Activated CD8-positive, alpha-beta memory T cell treated with anti-CD3 and anti-CD28 coated beads, Interleukin-2, amount 50 U/mL, for 48 hours (primary cell): ENCODE data around the gene VANGL1.

Experiments used
- DNase-seq: peaks from one replicate; pipeline ENCODE4 v3.0.0-alpha.2; 2020

VANGL1 gene

DNA sequence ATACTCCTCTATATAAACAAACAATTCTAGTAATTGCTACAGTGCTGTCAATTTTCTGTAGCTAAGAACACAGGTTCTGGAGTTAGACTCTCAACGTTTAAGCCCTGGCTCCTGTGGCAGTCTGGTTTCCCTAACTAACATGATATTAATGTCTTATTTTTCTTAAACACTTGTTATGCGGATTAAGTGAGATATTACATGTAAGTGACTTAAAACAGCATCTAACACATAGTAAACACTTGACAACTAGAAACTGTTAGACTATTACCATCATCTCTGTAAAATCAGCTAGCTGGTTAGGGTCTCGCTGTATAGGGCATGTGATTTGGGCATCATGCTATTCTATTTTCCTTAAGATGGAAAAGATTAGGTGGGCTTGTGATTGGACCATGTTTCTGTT is 2.3 kb downstream of the VANGL1 start:
- DNase-seq: no peak

DNA sequence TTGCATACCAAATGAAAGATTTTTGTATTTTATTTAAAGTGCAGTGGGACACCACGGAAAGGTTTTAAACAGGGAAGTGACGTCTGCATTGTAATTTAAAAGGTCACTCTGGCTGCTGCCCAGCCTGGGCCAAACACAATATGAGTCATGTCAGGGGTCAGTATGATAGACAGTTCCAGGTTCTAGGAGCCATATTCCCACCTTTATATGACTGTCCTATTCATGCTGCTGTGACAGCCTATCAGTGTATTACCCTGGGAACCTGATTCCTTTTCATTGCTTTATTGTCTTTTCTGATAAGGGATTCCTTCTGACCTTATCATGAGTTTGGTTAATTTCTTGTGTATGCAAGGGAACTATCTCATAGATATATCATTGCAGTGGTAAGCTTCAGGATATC is 5.3 kb downstream of the VANGL1 start:
- no peak for DNase-seq

DNA sequence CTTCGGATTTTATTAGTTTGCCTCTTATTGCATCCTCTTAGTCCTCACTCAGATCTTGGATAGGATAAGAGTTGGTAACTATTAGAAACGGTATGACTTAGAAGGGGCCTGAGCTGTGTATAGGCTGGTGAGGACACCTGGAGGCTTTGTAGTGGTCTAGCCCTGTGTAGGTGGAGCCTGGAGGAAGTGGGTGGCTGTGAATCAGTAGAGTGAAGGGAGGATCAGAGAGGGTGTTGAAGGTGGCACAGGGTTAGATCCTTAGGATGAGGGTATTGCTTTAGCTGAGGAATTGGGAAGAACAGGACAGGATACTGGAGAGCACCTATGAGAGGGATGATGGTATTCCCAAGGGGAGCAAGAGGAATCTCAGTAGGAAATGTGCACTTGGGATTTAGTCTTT is 5.7 kb downstream of the VANGL1 start:
- no peak for DNase-seq

DNA sequence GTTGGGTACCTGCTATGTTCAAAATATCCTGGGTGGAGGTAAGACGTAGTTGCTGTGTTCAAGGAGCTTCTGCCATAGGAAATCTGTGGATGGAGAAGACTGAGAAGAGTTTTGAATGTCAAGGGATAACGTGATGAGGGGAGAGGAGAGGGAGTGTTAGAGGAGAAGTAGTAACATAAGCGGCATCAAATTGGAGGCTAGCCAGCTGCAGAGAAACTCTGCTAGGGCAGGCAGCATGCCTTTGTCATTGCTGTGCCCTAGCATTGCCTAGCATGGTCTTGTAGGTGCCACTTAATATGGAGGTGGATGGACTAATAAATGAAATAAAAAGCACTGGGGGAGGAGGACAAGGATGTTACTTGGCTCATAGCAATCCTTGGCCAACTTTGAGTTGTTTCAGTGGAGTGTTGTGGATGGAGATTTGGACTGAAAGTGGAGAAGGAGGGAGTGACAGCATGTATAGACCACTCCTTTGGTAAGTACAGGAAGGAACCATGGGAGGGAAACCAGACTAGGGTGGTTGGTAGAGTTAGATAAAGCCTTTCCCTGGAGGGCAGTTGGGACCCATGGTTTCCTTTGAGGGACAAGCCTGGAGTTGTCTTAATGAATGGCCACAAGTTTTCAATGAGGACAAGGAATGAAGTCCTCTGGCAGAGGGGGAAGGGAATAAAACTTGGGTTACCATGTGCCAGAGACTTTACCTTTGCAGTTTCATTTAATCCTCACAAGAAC is 6.3 kb downstream of the VANGL1 start:
- DNase-seq: no peak

DNA sequence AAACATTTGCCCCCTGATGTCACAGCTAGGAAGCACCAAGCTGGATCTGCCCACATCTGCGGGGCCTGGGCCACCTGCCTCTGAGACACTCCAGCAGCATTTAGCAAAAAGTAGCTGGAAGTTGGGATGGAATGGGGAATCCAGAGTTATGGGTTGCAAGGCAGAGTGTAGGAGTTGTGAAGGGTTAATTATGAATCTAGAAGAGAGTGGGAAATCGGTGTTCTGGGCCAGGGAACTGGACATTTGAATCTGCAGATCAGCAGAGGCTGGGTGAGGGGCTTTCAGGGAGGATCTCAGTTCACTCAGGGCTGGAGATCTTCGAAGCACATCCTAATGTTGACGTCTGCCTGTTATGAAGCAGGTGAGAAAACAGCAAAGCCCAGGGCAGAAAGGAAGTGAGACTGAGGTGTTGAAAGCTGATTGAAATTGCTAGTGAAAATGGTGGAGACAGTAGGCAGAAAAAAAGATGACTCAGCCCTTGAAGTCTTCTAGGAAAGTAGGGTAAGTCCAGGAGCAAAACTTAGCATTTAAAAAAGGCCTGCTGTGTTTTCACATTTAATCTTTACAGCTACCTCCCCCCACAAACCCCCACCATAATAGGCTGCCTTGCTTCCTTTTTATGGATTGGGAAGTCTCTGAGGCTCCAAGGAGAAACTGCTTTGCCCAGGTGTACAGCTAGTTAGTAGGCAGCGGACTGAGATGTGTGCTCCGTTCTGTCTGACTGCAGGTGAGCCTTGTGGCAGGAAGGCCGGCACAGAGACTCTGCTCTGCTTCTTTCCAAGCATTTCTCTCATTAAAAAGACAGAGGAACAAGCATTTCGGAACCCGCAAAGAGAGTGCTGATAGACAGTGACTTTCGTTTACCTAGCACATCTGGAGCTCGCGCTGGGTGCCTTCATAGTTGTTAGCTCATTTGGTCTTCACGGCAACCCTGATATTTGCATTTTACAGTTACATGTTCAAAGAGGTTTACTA is 7.2 kb downstream of the VANGL1 start:
- DNase-seq: no peak

DNA sequence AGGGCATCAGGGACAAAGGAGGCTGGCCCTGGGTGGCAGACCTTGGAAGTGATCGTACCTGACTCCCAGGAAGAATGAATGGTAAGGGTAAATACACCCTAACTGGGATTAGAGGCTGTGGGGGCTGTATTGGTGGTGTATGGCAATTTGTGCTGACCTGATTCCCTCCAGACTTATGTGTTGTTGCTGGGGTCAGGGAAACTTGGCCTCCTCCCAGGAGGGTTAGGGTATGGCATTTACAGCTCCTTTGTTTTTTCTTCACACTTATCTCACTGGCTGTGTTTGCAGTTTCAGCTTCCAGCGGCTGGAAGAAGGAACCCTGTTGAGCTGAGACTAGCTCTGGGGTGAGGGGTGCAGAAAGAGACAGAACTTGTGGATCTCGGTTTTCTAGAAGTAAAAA is 8.2 kb downstream of the VANGL1 start:
- no peak for DNase-seq

DNA sequence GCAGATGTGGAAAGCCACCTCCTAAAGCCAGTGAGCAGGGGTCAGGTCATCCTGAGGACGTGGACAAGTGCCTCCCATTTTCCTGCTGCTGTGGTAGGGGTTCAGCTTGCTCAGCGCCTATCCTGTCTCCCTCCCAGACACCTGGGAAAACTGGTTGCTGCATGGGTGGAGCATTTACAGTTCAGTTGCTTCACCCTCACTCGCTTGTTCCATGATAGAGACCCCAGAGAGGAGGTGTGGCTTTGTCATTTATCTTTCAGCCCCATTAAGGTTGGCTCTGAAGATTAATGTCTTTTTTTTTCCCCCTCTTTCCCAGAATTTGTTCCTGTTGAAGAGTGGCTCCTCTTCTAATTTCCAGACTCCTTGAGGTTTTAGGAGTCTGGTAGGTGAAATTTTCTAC is 9.2 kb downstream of the VANGL1 start:
- no peak for DNase-seq

DNA sequence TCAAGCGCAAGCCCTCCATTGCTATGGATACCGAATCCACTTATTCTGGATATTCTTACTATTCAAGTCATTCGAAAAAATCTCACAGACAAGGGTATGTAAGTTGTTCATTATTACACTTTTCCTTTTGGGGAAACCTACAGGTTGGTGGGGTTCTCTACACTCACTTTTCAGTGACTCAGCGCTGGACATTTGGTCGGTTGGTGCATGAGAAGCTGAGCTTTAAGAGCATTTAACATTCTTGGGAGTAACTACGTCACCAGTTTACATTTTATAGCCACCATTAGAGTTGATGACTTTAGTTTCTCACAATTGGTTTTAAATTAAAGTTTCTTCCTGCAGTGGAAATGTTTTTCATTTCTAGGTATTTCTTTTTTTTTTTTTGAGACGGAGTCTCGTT is 9.6 kb downstream of the VANGL1 start:
- DNase-seq: no peak

DNA sequence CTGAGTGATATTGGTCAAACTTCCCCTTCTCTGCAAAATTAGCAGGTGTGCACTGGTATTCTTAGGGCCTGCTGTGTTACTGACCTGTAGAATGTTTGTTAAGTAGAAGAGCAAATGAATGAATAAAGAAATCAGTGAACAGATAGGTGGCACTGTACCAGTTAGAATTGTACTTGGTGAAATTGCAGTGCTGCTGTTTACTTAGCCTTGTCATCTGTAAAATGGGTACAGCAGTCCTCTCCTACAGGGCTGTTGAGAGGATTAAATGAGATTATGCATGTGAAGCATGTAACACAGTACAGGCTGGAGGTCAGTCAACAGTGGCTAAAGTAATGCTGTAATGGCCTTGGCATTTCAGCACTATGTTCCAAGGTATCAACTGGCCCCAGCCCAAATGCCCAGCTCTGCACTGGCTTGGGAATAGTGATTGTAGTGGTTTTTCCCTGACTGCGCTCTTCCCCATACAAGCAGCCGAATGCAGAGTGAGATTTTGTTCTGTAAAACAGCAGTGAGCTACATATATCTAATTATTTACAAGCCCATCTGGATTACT is 10.5 kb downstream of the VANGL1 start:
- DNase-seq: no peak

DNA sequence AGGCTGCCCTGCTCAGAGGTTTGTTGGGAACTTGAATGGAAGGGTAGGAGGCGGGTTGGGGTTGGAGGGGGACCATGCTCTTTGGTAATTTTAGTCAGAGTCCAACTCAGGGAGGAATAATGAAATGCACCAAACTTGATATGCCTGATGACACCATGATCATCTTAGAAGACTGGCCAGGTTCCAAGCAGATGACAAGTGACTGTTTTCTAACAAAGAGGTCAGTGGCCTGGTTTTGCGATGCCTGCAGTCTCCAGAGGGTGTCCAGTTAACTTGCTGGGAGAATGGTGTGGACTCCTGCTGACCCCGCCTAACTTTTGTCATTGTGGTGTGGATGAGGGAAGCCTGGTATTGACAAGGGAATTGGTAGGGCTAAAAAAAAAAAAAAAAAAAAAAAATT is 12.4 kb downstream of the VANGL1 start:
- no peak for DNase-seq

DNA sequence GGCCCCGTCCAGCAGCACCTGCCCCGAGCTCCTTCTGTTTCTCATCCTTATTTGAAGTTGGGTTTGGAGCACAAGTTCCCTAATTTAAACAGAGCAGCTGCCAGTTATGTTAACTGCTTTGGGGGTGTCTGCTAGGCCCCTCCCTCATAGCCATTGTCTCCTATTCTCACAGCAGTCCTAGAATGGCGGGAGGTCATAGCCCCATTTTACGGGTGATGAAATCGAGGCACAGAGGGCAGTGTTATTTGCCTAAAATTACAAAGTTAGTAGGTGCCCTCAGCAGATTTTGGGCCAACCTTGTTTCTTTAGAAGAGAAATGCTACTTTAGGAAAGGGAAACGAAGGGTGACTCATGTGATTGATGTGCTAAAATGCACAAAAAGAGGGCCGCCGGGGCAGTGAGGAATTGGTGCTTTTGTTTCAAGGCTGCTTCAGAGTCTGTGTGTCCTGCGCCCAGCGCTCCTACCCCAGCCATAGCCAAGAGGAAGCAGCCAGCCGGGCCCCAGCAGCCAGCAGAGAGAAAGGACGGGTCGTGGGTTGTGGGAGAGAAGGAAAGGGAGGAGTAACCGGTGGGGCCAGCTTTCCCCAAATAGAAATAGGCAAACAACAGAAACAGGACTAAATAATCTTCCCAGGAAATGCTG is 13.0 kb downstream of the VANGL1 start:
- no peak for DNase-seq

DNA sequence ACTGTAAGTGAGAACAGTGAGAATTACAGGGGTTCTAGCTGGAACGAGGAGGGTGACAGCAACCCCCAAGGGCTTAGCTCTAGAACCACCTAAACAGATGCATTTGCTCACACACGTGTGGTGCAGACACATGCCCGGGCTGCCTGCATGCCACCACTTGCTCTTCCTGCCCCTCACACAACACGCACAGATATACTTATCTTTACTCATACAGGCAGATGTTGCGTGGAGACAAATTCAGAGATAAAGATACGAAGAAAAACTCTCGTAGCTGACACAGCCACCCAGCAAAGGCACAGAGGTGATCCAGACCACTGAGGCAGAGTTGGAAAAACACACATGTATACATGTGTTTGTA is 13.5 kb downstream of the VANGL1 start:
- DNase-seq: no peak

DNA sequence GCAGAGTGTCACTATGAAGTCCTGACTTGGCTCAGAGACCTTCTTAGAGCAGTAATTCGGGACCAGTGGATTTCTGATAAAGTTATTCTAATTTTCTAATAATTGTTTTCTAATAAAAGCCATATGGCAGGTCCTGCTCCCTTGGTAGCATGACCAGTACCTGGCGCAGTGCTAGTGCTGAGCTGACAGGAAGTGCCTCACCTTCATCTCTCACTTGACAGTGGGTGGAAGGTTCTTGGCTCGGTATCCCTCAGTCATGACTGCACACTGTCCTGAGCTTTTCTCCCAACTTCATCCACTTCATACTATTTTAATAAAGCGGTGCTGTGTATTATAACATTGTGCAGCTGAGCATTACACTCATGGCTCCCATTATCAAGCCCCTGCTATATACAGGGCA is 14.1 kb downstream of the VANGL1 start:
- DNase-seq: no peak

DNA sequence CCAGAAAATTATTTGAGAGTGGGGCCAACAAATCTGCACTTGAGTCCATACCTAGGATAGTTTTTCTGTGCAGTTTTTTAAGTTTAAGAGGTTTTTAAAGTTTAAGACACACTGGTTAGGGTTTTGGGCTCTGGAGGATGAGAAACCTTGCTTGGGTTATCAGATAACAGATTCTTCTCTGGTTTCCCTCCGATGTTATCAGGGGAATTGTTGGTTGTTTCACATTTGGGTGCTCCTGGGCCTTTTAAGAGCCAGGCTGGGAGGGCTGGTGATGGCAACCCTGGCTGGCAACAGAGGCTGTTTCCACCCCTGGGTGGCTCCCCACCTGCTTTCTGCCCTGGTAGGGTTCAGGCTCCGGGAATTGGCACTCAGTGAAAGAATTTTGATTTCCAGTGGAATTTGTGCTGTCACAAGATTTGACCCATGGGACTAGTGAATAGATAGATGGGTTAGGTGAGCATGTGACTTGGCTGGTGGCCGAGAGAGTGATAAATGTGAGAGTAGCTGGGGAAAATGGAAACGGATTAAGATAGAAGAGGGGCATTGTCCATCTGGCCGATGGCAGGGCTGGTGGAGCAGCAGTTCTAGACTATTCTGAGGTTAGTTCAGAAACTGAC is 14.8 kb downstream of the VANGL1 start:
- no peak for DNase-seq

DNA sequence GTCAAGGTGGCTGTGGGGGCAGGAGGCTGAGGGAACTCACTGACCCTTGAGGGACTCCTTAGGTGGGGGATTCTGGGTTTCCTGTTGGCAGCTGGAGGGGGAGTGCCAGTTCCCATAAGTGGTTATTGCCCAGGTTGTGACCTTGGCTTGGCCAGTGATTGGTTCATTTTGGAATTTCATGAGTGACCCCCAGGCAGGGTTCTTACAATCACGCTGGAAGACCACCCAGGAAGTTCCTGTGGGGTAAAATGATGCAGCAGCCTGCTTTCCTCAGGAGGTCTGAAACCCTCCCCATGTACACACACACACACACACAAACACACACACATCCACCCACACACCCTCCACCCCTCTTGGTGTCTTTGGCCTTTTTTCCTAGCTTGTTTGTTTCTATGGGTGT is 16.9 kb downstream of the VANGL1 start:
- DNase-seq: no peak

DNA sequence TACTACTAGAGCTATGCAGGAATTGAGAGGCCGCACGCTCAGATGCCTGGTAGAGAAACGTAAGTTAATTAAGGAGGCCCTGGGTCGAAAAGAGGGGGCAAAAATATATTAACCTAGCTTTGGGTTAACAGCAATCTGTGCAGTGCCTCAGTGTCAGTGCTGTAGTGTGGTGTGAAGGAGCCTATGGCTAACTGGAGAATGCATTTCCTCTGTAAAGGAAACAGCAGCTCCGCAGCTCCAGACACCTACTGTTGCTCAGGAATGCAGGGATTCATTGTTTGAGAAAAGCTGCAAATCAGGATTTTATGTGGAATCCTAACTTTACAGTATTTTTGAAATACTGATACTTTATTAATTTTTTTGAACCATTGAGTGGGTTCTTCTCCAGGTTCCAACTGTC is 18.4 kb downstream of the VANGL1 start:
- DNase-seq: no peak

DNA sequence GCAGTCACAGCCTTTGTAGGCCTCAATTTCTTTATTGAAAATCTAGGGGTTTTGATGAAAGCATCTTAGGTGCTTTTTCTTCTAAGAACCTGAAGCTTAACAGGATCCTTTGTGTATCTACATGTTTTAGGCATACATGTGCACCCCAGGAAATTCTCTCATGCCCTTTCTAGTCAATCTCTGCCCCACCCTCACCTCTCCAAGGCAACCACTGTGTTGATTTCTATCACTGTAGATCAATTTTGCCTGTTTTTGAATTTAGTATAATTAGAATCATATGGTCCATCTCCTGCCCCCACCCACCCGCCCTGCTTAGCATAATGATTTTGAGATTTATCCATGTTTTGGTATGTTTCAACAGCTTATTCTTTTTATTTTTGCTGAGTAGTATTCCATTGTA is 19.4 kb downstream of the VANGL1 start:
- no peak for DNase-seq

DNA sequence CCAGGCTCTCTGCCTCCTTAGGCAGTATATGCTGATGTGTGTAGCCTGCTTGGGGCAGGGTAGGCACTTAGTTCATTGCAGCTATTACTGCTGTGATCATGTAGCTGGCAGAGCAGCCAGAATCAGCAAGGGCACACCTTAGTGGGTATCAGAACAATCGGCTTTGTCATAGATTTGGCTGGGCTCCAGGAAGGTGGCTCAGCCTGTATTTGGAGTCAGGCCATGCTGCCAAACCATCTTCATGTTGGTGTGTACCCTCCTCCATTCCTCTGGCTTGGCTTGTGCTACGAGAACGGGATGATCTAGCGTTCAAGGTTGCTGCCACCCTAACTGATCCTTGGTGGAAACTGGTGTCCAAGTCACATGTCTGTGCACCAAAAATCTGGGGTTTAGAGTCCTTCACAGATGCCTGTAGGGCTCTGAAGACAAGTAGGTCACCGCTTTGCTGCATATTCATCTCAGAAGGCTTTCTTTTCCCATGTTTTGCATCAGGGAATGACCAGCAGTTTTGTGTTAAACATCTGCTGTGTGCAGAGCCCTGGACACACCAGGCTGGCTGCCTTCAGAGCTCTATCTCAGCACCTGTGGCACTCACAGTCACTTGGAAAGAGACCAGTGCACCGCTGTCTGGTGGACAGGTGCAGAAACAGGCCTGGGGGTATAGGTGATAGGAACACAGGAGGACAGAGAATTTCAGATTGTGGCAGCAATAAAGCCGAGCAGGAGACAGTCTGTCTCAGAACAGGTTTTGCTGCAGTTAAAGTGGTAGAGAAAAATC is 23.7 kb downstream of the VANGL1 start:
- no peak for DNase-seq

DNA sequence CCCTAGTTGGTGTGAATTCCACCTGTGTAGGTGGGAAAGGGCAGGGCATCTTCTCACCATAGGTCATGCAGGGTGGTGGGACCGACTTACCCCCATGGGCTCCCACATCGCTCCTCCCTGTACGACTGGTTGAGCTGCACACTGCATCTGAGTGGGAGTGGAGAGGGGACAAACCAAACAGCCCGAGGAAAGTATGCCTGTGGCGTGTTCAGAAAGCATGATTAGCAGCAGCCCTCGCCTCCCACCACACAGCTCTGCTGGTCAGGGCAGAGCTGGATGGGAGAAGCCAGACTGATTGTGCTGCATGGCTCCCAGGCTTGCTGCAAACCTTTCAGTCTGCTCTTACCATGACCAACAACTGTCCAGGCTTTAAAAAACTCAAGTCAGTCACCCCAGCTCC is 24.4 kb downstream of the VANGL1 start:
- no peak for DNase-seq

DNA sequence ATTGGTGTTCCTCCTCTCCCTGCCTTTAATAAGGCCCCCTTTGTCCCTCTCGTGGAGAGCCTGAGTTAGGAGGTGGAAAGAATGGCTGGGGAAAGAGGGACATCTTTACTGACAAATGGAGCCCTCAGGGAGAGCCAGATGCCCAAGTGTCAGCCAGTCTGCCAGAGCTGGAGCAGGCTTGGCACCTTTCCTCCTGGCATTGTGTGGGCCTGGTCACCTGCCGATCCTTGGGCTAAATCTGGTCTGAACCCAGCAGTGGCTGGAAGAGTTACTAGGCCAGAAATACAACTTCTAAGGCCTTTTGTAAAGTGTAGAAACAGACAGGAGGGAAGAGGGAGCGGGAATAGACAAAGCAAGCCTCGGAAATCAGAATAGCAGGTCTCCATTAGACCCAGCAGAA is 24.9 kb downstream of the VANGL1 start:
- DNase-seq: no peak

DNA sequence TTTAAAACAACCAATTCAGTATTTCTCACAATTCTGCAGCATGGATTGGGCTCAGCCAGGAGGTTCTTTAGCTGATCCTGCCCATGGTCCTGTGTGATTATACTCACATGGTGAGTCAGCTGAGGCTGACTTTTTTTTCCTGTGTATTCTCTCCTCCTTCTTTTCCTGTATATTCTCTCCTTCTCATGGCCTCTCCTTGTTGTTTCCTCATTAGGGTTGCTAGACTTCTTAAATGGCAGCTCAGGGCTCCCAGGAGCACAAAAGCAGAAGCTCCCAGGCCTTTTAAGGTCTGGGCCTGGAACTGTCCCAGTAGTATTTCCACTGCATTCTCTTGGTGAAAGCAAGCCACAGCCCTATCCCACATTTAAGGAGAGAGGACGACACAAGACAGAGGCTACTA is 26.8 kb downstream of the VANGL1 start:
- DNase-seq: no peak

DNA sequence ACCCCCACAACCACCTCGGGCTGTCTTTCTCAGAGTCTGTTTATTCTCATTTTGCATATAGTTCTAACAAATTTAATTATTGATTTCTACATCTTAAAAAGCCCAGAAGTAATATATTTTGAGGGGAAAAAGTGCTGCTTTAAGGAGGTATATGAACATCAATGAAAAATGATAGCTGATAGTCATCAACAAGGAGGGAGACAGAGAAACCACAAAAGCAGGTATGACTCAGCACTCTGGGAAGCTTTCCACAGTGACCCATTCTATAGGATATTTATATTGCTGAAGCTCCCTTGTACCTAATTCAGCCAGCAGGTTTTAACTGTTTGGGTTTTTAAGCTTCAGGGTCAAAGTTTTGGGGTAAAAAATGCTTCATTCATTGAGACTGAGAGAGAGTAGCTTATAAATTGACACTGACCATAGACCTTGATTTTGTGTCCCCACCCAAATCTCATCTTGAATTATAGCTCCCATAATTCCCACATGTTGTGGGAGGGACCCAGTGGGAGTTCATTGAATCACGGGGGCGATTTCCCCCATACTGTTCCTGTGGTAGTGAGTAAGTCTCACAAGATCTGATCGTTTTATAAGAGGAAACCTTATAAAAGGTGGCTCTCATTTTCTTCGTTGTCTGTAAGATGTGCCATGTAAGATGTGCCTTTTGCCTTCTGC is 27.4 kb downstream of the VANGL1 start:
- no peak for DNase-seq
